ENCODE results near the gene NOTCH2. TPM values are rescaled to one million over a fixed set of nuclear protein-coding genes. Genes with fewer than 3 reads are reported as not detected.
A peak's percentile ranks its signal among the peaks of the same experiment; 100 is the strongest.
"Not testable (repeated sequence)": the region's sequence is repeated elsewhere in the genome, so short reads cannot be mapped to it uniquely, and the experiment has no call there.

Gene NOTCH2
- total RNA-seq, 1 donor from 2014 or later: 84.2 TPM

- Mint-ChIP-seq H3K27ac (ENCODE audit: unreplicated experiment) (no peak overlapping the region), H3K27me3 (ENCODE audit: low read depth) (no peaks in the 10 kb centered on the region), H3K36me3 (ENCODE audit: low read depth) (peaks cover 7% of the 10 kb centered on the region), H3K4me3 (no peak overlapping the region), H3K4me1 (no peaks in the 10 kb centered on the region), H3K9me3 (no peaks in the 10 kb centered on the region)
- TF ChIP-seq CTCF (conservative IDR thresholded peaks at IDR 0.05): no peak
- DNase-seq (ENCODE audit: low read depth, low spot score): no peak
Measured at GRCh38 chr1:119986007-119986497, 83.4 kb downstream of the NOTCH2 start.

GRCh38 chr1:119984771-119985170 lies 84.7 kb downstream of the NOTCH2 start:
- TF ChIP-seq CTCF (conservative IDR thresholded peaks at IDR 0.05): no peak
- H3K27me3 Mint-ChIP-seq (ENCODE audit: low read depth): no peaks in the 10 kb centered on the region
- H3K4me3 Mint-ChIP-seq: no peak overlapping the region
- no peak for DNase-seq (ENCODE audit: low read depth, low spot score)
- no peaks in the 10 kb centered on the region for H3K9me3 Mint-ChIP-seq
- no peak overlapping the region for H3K27ac Mint-ChIP-seq (ENCODE audit: unreplicated experiment)
- peaks cover 7% of the 10 kb centered on the region for H3K36me3 Mint-ChIP-seq (ENCODE audit: low read depth)
- no peaks in the 10 kb centered on the region for H3K4me1 Mint-ChIP-seq

GRCh38 chr1:119981986-119982815 lies 87.3 kb downstream of the NOTCH2 start:
- no peak overlapping the region for H3K27ac Mint-ChIP-seq (ENCODE audit: unreplicated experiment)
- no peak for TF ChIP-seq CTCF (conservative IDR thresholded peaks at IDR 0.05)
- no peaks in the 10 kb centered on the region for H3K4me1 Mint-ChIP-seq
- H3K36me3 Mint-ChIP-seq (ENCODE audit: low read depth): peaks cover 7% of the 10 kb centered on the region
- no peak for DNase-seq (ENCODE audit: low read depth, low spot score)
- H3K27me3 Mint-ChIP-seq (ENCODE audit: low read depth): no peaks in the 10 kb centered on the region
- H3K4me3 Mint-ChIP-seq: no peak overlapping the region
- no peaks in the 10 kb centered on the region for H3K9me3 Mint-ChIP-seq

GRCh38 chr1:119981496-119981895 lies 88.0 kb downstream of the NOTCH2 start:
- Mint-ChIP-seq H3K4me3 (no peak overlapping the region), H3K27ac (ENCODE audit: unreplicated experiment) (no peak overlapping the region), H3K36me3 (ENCODE audit: low read depth) (peaks cover 7% of the 10 kb centered on the region), H3K27me3 (ENCODE audit: low read depth) (no peaks in the 10 kb centered on the region), H3K9me3 (no peaks in the 10 kb centered on the region), H3K4me1 (no peaks in the 10 kb centered on the region)
- no peak for TF ChIP-seq CTCF (conservative IDR thresholded peaks at IDR 0.05)
- DNase-seq (ENCODE audit: low read depth, low spot score): no peak

- no peak overlapping the region for H3K27ac Mint-ChIP-seq (ENCODE audit: unreplicated experiment)
- H3K9me3 Mint-ChIP-seq: no peaks in the 10 kb centered on the region
- no peaks in the 10 kb centered on the region for H3K27me3 Mint-ChIP-seq (ENCODE audit: low read depth)
- peaks cover 3% of the 10 kb centered on the region for H3K36me3 Mint-ChIP-seq (ENCODE audit: low read depth)
- H3K4me3 Mint-ChIP-seq: no peak overlapping the region
- H3K4me1 Mint-ChIP-seq: no peaks in the 10 kb centered on the region
- no peak for TF ChIP-seq CTCF (conservative IDR thresholded peaks at IDR 0.05)
- DNase-seq (ENCODE audit: low read depth, low spot score): no peak
Measured at GRCh38 chr1:119978018-119978505, 91.4 kb downstream of the NOTCH2 start.

- H3K27ac Mint-ChIP-seq (ENCODE audit: unreplicated experiment); H3K27me3 Mint-ChIP-seq (ENCODE audit: low read depth): not testable (repeated sequence)
Measured at GRCh38 chr1:119977113-119977736, 92.2 kb downstream of the NOTCH2 start.

GRCh38 chr1:119975582-119976254 lies 93.7 kb downstream of the NOTCH2 start:
- H3K4me1 Mint-ChIP-seq; H3K27me3 Mint-ChIP-seq (ENCODE audit: low read depth); DNase-seq (ENCODE audit: low read depth, low spot score); H3K36me3 Mint-ChIP-seq (ENCODE audit: low read depth); H3K9me3 Mint-ChIP-seq; H3K4me3 Mint-ChIP-seq: not testable (repeated sequence)
- H3K27ac Mint-ChIP-seq (ENCODE audit: unreplicated experiment): peak overlapping the region; percentile 44

More at GRCh38 chr1:119977113-119977736, 92.2 kb downstream of the NOTCH2 start:
- H3K4me1 Mint-ChIP-seq; H3K36me3 Mint-ChIP-seq (ENCODE audit: low read depth); H3K9me3 Mint-ChIP-seq; DNase-seq (ENCODE audit: low read depth, low spot score); H3K4me3 Mint-ChIP-seq: not testable (repeated sequence)

Measured in neural crest cell (in vitro differentiated cells).